Measurements from ENCODE around the gene GPR27. TPM values are rescaled to one million over a fixed set of nuclear protein-coding genes. Genes with fewer than 3 reads are reported as not detected.

Gene GPR27
- total and polyA plus RNA-seq, 2 experiments from 2014 or later, result 7.8 to 11.8 TPM

DNA sequence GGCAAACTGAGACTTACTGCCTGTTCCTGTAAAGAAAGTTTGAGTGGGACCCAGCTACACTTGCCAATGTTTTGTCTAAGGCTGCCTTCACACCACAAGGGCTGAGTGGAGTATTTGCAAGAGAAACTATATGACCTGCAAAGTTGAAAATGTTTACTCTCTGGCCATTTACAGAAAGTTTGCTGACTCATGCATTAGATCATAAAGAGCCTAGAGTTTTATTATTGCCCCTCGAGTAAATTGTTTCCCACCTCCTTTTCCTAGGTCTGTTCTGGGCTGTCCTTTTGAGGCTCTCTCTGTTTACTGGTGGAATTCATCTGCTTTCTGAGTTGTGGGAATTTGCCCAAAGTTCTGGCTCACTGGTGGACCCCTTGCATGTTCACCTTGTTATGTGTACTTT, 38.0 kb downstream of the GPR27 start (continued):
- TF ChIP-seq POLR2AphosphoS5 (IDR thresholded peaks at IDR 0.05; ENCODE audit: low read depth) (no peak), EZH2phosphoT487 (IDR thresholded peaks at IDR 0.05; ENCODE audit: unreplicated experiment) (no peak)

DNA sequence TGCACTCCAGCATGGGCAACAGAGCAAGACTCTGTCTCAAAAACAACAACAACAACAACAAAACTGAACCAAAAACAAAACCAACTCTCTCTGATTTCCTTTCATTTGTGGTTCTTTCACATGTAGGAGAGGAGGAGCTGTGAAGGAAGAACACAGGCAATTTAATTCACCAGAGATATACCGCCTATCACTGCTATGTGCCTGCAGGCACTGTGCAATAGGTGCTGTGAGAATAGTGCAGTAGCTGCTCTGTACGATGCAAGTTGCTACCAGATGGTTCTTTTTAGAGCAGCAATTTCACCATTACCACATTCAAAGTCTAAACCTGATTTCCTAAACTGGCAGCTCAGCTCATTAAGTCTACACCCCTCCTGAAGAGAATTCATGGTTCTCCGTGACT, 42.6 kb downstream of the GPR27 start:
- no peaks in the 10 kb centered on the region for H3K36me3 Mint-ChIP-seq (ENCODE audit: low read depth)
- no peaks in the 10 kb centered on the region for H3K9me3 Mint-ChIP-seq
- no peak overlapping the region for H2AFZ ChIP-seq
- no peaks in the 10 kb centered on the region for H3K27me3 Mint-ChIP-seq (ENCODE audit: insufficient read depth, low read depth, poor library complexity)
- H3K4me3 Mint-ChIP-seq, result no peak overlapping the region
- H4K20me1 ChIP-seq (replicated peaks; ENCODE audit: insufficient read depth), result no peaks in the 10 kb centered on the region
- H3K4me2 ChIP-seq, result no peak overlapping the region
- no peaks in the 10 kb centered on the region for H3K36me3 ChIP-seq (ENCODE audit: insufficient read depth)
- H3F3A ChIP-seq (replicated peaks; ENCODE audit: low read depth), result no peaks in the 10 kb centered on the region
- ATAC-seq (no peak), DNase-seq (ENCODE audit: low spot score) (no peak)
- H3K27ac Mint-ChIP-seq, result no peak overlapping the region
- TF ChIP-seq EZH2 (IDR thresholded peaks at IDR 0.05; ENCODE audit: low read depth, unreplicated experiment) (no peak), CREB1 (CRISPR knock-in tag; IDR thresholded peaks at IDR 0.05; ENCODE audit: low read depth) (no peak), ZNF114 (CRISPR knock-in tag; IDR thresholded peaks at IDR 0.05) (no peak), NANOG (IDR thresholded peaks at IDR 0.05; ENCODE audit: borderline replicate concordance) (no peak), EZH2phosphoT487 (IDR thresholded peaks at IDR 0.05; ENCODE audit: unreplicated experiment) (no peak), POLR2AphosphoS5 (IDR thresholded peaks at IDR 0.05; ENCODE audit: low read depth) (no peak), ZNF331 (CRISPR knock-in tag; IDR thresholded peaks at IDR 0.05; ENCODE audit: low read depth) (no peak), JUNB (IDR thresholded peaks at IDR 0.05; ENCODE audit: unreplicated experiment) (no peak), STAT1 (IDR thresholded peaks at IDR 0.05; ENCODE audit: unreplicated experiment) (no peak)
- TF ChIP-seq, protein P1, sequence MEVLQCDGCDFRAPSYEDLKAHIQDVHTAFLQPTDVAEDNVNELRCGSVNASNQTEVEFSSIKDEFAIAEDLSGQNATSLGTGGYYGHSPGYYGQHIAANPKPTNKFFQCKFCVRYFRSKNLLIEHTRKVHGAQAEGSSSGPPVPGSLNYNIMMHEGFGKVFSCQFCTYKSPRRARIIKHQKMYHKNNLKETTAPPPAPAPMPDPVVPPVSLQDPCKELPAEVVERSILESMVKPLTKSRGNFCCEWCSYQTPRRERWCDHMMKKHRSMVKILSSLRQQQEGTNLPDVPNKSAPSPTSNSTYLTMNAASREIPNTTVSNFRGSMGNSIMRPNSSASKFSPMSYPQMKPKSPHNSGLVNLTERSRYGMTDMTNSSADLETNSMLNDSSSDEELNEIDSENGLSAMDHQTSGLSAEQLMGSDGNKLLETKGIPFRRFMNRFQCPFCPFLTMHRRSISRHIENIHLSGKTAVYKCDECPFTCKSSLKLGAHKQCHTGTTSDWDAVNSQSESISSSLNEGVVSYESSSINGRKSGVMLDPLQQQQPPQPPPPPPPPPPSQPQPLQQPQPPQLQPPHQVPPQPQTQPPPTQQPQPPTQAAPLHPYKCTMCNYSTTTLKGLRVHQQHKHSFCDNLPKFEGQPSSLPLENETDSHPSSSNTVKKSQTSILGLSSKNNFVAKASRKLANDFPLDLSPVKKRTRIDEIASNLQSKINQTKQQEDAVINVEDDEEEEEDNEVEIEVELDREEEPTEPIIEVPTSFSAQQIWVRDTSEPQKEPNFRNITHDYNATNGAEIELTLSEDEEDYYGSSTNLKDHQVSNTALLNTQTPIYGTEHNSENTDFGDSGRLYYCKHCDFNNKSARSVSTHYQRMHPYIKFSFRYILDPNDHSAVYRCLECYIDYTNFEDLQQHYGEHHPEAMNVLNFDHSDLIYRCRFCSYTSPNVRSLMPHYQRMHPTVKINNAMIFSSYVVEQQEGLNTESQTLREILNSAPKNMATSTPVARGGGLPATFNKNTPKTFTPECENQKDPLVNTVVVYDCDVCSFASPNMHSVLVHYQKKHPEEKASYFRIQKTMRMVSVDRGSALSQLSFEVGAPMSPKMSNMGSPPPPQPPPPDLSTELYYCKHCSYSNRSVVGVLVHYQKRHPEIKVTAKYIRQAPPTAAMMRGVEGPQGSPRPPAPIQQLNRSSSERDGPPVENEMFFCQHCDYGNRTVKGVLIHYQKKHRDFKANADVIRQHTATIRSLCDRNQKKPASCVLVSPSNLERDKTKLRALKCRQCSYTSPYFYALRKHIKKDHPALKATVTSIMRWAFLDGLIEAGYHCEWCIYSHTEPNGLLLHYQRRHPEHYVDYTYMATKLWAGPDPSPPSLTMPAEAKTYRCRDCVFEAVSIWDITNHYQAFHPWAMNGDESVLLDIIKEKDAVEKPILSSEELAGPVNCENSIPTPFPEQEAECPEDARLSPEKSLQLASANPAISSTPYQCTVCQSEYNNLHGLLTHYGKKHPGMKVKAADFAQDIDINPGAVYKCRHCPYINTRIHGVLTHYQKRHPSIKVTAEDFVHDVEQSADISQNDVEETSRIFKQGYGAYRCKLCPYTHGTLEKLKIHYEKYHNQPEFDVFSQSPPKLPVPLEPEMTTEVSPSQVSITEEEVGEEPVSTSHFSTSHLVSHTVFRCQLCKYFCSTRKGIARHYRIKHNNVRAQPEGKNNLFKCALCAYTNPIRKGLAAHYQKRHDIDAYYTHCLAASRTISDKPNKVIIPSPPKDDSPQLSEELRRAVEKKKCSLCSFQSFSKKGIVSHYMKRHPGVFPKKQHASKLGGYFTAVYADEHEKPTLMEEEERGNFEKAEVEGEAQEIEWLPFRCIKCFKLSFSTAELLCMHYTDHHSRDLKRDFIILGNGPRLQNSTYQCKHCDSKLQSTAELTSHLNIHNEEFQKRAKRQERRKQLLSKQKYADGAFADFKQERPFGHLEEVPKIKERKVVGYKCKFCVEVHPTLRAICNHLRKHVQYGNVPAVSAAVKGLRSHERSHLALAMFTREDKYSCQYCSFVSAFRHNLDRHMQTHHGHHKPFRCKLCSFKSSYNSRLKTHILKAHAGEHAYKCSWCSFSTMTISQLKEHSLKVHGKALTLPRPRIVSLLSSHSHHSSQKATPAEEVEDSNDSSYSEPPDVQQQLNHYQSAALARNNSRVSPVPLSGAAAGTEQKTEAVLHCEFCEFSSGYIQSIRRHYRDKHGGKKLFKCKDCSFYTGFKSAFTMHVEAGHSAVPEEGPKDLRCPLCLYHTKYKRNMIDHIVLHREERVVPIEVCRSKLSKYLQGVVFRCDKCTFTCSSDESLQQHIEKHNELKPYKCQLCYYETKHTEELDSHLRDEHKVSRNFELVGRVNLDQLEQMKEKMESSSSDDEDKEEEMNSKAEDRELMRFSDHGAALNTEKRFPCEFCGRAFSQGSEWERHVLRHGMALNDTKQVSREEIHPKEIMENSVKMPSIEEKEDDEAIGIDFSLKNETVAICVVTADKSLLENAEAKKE (CRISPR knock-in tag; IDR thresholded peaks at IDR 0.05), result no peak
- TF ChIP-seq, protein P2, sequence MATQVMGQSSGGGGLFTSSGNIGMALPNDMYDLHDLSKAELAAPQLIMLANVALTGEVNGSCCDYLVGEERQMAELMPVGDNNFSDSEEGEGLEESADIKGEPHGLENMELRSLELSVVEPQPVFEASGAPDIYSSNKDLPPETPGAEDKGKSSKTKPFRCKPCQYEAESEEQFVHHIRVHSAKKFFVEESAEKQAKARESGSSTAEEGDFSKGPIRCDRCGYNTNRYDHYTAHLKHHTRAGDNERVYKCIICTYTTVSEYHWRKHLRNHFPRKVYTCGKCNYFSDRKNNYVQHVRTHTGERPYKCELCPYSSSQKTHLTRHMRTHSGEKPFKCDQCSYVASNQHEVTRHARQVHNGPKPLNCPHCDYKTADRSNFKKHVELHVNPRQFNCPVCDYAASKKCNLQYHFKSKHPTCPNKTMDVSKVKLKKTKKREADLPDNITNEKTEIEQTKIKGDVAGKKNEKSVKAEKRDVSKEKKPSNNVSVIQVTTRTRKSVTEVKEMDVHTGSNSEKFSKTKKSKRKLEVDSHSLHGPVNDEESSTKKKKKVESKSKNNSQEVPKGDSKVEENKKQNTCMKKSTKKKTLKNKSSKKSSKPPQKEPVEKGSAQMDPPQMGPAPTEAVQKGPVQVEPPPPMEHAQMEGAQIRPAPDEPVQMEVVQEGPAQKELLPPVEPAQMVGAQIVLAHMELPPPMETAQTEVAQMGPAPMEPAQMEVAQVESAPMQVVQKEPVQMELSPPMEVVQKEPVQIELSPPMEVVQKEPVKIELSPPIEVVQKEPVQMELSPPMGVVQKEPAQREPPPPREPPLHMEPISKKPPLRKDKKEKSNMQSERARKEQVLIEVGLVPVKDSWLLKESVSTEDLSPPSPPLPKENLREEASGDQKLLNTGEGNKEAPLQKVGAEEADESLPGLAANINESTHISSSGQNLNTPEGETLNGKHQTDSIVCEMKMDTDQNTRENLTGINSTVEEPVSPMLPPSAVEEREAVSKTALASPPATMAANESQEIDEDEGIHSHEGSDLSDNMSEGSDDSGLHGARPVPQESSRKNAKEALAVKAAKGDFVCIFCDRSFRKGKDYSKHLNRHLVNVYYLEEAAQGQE (IDR thresholded peaks at IDR 0.05; ENCODE audit: unreplicated experiment), result no peak
- TF ChIP-seq, protein P3, sequence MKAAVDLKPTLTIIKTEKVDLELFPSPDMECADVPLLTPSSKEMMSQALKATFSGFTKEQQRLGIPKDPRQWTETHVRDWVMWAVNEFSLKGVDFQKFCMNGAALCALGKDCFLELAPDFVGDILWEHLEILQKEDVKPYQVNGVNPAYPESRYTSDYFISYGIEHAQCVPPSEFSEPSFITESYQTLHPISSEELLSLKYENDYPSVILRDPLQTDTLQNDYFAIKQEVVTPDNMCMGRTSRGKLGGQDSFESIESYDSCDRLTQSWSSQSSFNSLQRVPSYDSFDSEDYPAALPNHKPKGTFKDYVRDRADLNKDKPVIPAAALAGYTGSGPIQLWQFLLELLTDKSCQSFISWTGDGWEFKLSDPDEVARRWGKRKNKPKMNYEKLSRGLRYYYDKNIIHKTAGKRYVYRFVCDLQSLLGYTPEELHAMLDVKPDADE (IDR thresholded peaks at IDR 0.05), result no peak
- TF ChIP-seq, protein P4, sequence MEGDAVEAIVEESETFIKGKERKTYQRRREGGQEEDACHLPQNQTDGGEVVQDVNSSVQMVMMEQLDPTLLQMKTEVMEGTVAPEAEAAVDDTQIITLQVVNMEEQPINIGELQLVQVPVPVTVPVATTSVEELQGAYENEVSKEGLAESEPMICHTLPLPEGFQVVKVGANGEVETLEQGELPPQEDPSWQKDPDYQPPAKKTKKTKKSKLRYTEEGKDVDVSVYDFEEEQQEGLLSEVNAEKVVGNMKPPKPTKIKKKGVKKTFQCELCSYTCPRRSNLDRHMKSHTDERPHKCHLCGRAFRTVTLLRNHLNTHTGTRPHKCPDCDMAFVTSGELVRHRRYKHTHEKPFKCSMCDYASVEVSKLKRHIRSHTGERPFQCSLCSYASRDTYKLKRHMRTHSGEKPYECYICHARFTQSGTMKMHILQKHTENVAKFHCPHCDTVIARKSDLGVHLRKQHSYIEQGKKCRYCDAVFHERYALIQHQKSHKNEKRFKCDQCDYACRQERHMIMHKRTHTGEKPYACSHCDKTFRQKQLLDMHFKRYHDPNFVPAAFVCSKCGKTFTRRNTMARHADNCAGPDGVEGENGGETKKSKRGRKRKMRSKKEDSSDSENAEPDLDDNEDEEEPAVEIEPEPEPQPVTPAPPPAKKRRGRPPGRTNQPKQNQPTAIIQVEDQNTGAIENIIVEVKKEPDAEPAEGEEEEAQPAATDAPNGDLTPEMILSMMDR (conservative IDR thresholded peaks at IDR 0.05; ENCODE audit: low read depth in 2 of 2), result no peak
- peaks cover 19% of the 10 kb centered on the region for H3K4me1 Mint-ChIP-seq
- H3K4me1 ChIP-seq (ENCODE audit: insufficient read depth), result peaks cover 24% of the 10 kb centered on the region
- no peaks in the 10 kb centered on the region for H3K9me2 ChIP-seq (ENCODE audit: insufficient read depth)
- no peaks in the 10 kb centered on the region for H3K27me3 ChIP-seq (ENCODE audit: insufficient read depth)
- no peak overlapping the region for H3K27ac ChIP-seq (ENCODE audit: low read depth)
- no peak overlapping the region for H3K4me3 ChIP-seq
- no peaks in the 10 kb centered on the region for H3K79me2 ChIP-seq (replicated peaks; ENCODE audit: insufficient read depth)
